Hematopoietic multipotent progenitor cell treated with erythropoietin and hydrocortisone succinate and interleukin-3 and kit ligand, for 4 days (in vitro differentiated cells): ENCODE data around the gene KRTAP4-12.
"Not testable (repeated sequence)": the region's sequence is repeated elsewhere in the genome, so short reads cannot be mapped to it uniquely, and the experiment has no call there.

Experiments
- DNase-seq: peaks from one replicate; pipeline ENCODE4 v3.0.0-alpha.2; 2015

KRTAP4-12 gene

GRCh38 chr17:41084100-41084856 is 39.7 kb downstream of the KRTAP4-12 start, which contains the start of gene KRTAP4-7:
Gene KRTAP4-7 (plus strand): TSS chr17:41084150. CDS start chr17:41084207, 57 bp downstream.
- not testable (repeated sequence) for DNase-seq

- not testable (repeated sequence) for DNase-seq
Measured at GRCh38 chr17:41083427-41083826, 40.6 kb downstream of the KRTAP4-12 start.

- DNase-seq = no peak
Measured at GRCh38 chr17:41082626-41083025, 41.4 kb downstream of the KRTAP4-12 start.

GRCh38 chr17:41076788-41077187 is 47.2 kb downstream of the KRTAP4-12 start:
- DNase-seq = no peak

- DNase-seq = no peak
Measured at GRCh38 chr17:41073676-41074075, 50.3 kb downstream of the KRTAP4-12 start.
